Endothelial cell of umbilical vein (primary cell): ENCODE measurements around the gene NSMCE1. TPM values are rescaled to one million over a fixed set of nuclear protein-coding genes. Genes with fewer than 3 reads are reported as not detected.
"Not testable (repeated sequence)": the region's sequence is repeated elsewhere in the genome, so short reads cannot be mapped to it uniquely, and the experiment has no call there.

Experiments
- BruUV-seq: library from RNA; stranded (reverse); fragments of 400-500 nt; replicated peaks from 2 replicates; lab custom pipeline; 2021; lab: Mats Ljungman, UMichigan
- CTCF ChIA-PET: fragments of 300-600, 350-600 bp; sonication (Branson Sonifier 250); formaldehyde crosslinking; loops from one replicate; lab custom pipeline; 2021; ENCODE audit warnings: antibody characterized with exemption, inconsistent platforms; lab: Charles Lee
- POLR2A ChIA-PET: fragments of 300-600, 350-600 bp; sonication (Branson Sonifier 250); formaldehyde crosslinking; loops from one replicate; lab custom pipeline; 2021; ENCODE audit warnings: antibody characterized with exemption, inconsistent platforms; lab: Charles Lee
- DNase-seq: peaks from one replicate; pipeline ENCODE4 v3.0.0-alpha.2; 2011; ENCODE audit warnings: low read depth, low spot score
- FAIRE-seq: peaks from 2 replicates; lab custom pipeline; 2011; peaks lifted over from hg19 to GRCh38; lab: Jason Lieb, UNC
- H2AFZ ChIP-seq: 2 replicates; pipeline ENCODE4 v1.6.0; 2012; ENCODE audit warnings: low read depth, low read length, control low read depth, inconsistent platforms
- H3K27ac ChIP-seq: 2 replicates; pipeline ENCODE4 v1.5.1; 2011; ENCODE audit warnings: low read depth, mild to moderate bottlenecking, control low read depth, low read length, moderate library complexity; ENCODE audit not compliant: insufficient read depth
- H3K27me3 ChIP-seq, 2 experiments: 2 replicates each; pipeline versions ENCODE4 v1.6.0 to v1.6.1; 2011; ENCODE audit warnings: low read length in 2 of 2, mixed read lengths in 1 of 2; ENCODE audit not compliant: control insufficient read depth in 2 of 2, insufficient read depth in 2 of 2
- H3K36me3 ChIP-seq, 2 experiments: 2 replicates in 1 of 2; 3 replicates in 1 of 2; pipeline ENCODE4 v1.5.1; 2011; ENCODE audit warnings: low read length in 2 of 2, mild to moderate bottlenecking in 1 of 2, moderate library complexity in 1 of 2; ENCODE audit not compliant: control insufficient read depth in 2 of 2, insufficient read depth in 2 of 2; ENCODE audit errors: extremely low read depth in 1 of 2
- H3K4me1 ChIP-seq: 3 replicates; pipeline ENCODE4 v1.5.1; 2011; ENCODE audit warnings: mild to moderate bottlenecking, low read length; ENCODE audit not compliant: control insufficient read depth, insufficient read depth; ENCODE audit errors: extremely low read depth
- H3K4me2 ChIP-seq: 2 replicates; pipeline ENCODE4 v1.6.1; 2011; ENCODE audit warnings: low read length, control low read depth, mixed read lengths; ENCODE audit not compliant: insufficient read depth
- H3K4me3 ChIP-seq, 3 experiments: fragments of 200-600 bp in 1 of 3; sonication (generic), shearing (Covaris generic) in 1 of 3; replicated peaks in 1 of 3; 2 replicates each; pipeline ENCODE4 v1.5.1; 2011 to 2016; ENCODE audit warnings: control low read depth in 3 of 3, low read length in 3 of 3, mild to moderate bottlenecking in 2 of 3, inconsistent platforms in 1 of 3, low read depth in 1 of 3, moderate library complexity in 1 of 3; ENCODE audit not compliant: insufficient read depth in 1 of 3
- H3K79me2 ChIP-seq: 2 replicates; pipeline ENCODE4 v1.6.0; 2012; ENCODE audit warnings: low read length, inconsistent platforms; ENCODE audit not compliant: control insufficient read depth, insufficient read depth
- H3K9ac ChIP-seq: replicated peaks from 2 replicates; pipeline ENCODE3; 2011; ENCODE audit warnings: low read length, control low read depth; ENCODE audit not compliant: insufficient read depth; ENCODE audit errors: extremely low read depth
- H3K9me1 ChIP-seq: replicated peaks from 3 replicates; pipeline ENCODE4 v1.6.0; 2011; ENCODE audit warnings: mild to moderate bottlenecking, low read length; ENCODE audit not compliant: control insufficient read depth, insufficient read depth; ENCODE audit errors: extremely low read depth
- H3K9me3 ChIP-seq: replicated peaks from 2 replicates; pipeline ENCODE4 v1.5.1; 2012; ENCODE audit warnings: low read length, inconsistent platforms; ENCODE audit not compliant: control insufficient read depth, insufficient read depth
- H4K20me1 ChIP-seq: replicated peaks from 2 replicates; pipeline ENCODE3; 2011; ENCODE audit warnings: mild to moderate bottlenecking, low read length; ENCODE audit not compliant: control insufficient read depth, insufficient read depth; ENCODE audit errors: extremely low read depth
- EZH2 ChIP-seq: IDR thresholded peaks from 2 replicates; pipeline ENCODE4 v1.6.1; 2012; ENCODE audit warnings: borderline replicate concordance, low read depth, mild to moderate bottlenecking, moderate library complexity, low read length, inconsistent platforms; ENCODE audit not compliant: severe bottlenecking
- FOS ChIP-seq: IDR thresholded peaks from 2 replicates; pipeline ENCODE4 v1.6.1; 2011; ENCODE audit warnings: mild to moderate bottlenecking, low read length, moderate library complexity, borderline replicate concordance; ENCODE audit not compliant: insufficient read depth
- GATA2 ChIP-seq: IDR thresholded peaks from 2 replicates; pipeline ENCODE4 v1.7.0; 2011; ENCODE audit warnings: low read depth, mild to moderate bottlenecking, moderate library complexity, mixed read lengths, low read length; ENCODE audit not compliant: insufficient read length, insufficient read depth
- JUN ChIP-seq: IDR thresholded peaks from 2 replicates; pipeline ENCODE4 v1.6.1; 2011; ENCODE audit warnings: borderline replicate concordance, low read depth; ENCODE audit not compliant: insufficient read length, insufficient read depth
- MAX ChIP-seq: IDR thresholded peaks from 2 replicates; pipeline ENCODE4 v1.6.1; 2011; ENCODE audit not compliant: insufficient read depth, insufficient read length
- MYC ChIP-seq: IDR thresholded peaks from one replicate; pipeline ENCODE4 v1.6.1; 2011; ENCODE audit warnings: mild to moderate bottlenecking, low read depth, low read length
- POLR2A ChIP-seq: IDR thresholded peaks from 2 replicates; pipeline ENCODE4 v1.6.1; 2012; ENCODE audit warnings: low read depth, mild to moderate bottlenecking, control low read depth, low read length
- POLR2AphosphoS5 ChIP-seq: IDR thresholded peaks from 2 replicates; pipeline ENCODE4 v1.6.1; 2012; ENCODE audit warnings: low read depth, mild to moderate bottlenecking, control low read depth, low read length, moderate library complexity; ENCODE audit not compliant: insufficient read depth
- dilution Hi-C: fragments of 300-500 bp; cut with MboI; formaldehyde crosslinking; loops from one replicate; pipeline ENCODE4 v1.15.0; 2019; ENCODE audit warnings: low sequenced_read_pairs; ENCODE audit not compliant: extremely low pct_ligation_motif_present
- intact Hi-C: fragments of 100-400 bp; cut with micrococcal nuclease; formaldehyde crosslinking; loops from one replicate; pipeline ENCODE4 v1.10.0; 2022
- polyA plus RNA-seq, 4 experiments: library from polyadenylated mRNA; depleted of rRNA in 3 of 4; stranded (reverse) in 3 of 4; unstranded in 1 of 4; fragments of >200 nt; gene quantifications; 2 replicates each; pipeline versions ENCODE4 v1.2.1 to v1.2.3, GENCODE V29; 2011 to 2012; ENCODE audit warnings: missing spikeins in 1 of 4
- total RNA-seq: library from RNA; stranded (reverse); gene quantifications from 2 replicates; pipeline ENCODE4 v1.2.3, GENCODE V29; 2021
- TF ChIP-seq, protein P1 (sequence below), 2 donors: IDR thresholded peaks; 1 replicate in 1 of 2; 2 replicates in 1 of 2; pipeline ENCODE4 v1.5.1; 2011; ENCODE audit warnings: low read length in 2 of 2, mild to moderate bottlenecking in 2 of 2, moderate library complexity in 2 of 2, control low read depth in 1 of 2, inconsistent platforms in 1 of 2, low read depth in 1 of 2; ENCODE audit not compliant: insufficient read depth in 1 of 2; ENCODE audit errors: extremely low read depth in 1 of 2

NSMCE1 gene
- total and polyA plus RNA-seq, 2 donors (not counting 3 experiments of a cell fraction or from before 2014, with no cell fraction given) = 23.8 to 42.0 TPM

- not testable (repeated sequence) for BruUV-seq
Measured at GRCh38 chr16:27272697-27273096, 4.1 kb upstream of the NSMCE1 start.

DNA sequence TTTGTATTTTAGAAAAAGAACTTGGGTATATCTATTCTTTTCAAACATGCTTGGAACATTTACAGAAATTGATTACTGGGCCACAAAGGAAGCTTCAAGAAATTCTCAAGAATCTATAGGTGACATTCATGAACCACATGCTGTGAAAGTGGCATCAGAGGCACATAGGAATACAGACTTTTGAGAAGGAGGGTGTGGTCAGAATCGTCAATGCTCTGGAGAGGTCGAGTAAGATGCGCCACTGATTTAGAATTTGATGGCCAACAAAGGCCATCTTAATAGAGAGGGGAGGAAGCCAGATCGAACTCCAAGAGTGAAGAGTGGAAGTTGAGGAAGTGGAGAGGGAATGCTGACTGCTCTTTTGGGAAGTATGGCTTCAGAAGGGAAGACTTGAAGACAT is 3.5 kb upstream of the NSMCE1 start:
- Histone ChIP-seq H3K27me3 (no peaks in the 10 kb centered on the region), H2AFZ (no peak overlapping the region), H3K9ac (no peak overlapping the region), H3K4me2 (no peak overlapping the region), H4K20me1 (no peaks in the 10 kb centered on the region), H3K4me1 (peaks cover 9% of the 10 kb centered on the region), H3K9me3 (no peaks in the 10 kb centered on the region), H3K36me3 (no peaks in the 10 kb centered on the region), H3K4me3 (no peak overlapping the region), H3K79me2 (no peaks in the 10 kb centered on the region), H3K9me1 (no peaks in the 10 kb centered on the region), H3K27ac (no peak overlapping the region)
- ChIA-PET POLR2A (no interaction called here), CTCF (interaction anchor here (1.4 kb wide), 1 partner anchor 30 kb away, joined by 3 read pairs; no protein-coding TSS in a partner anchor)
- dilution Hi-C loops = no loop called here
- BruUV-seq = no TSS peak
- DNase-seq (no peak), FAIRE-seq (no peak)
- intact Hi-C loops = no loop called here
- TF ChIP-seq EZH2 (no peak), GATA2 (no peak), FOS (no peak), MAX (no peak), MYC (no peak), POLR2AphosphoS5 (no peak), JUN (no peak), POLR2A (no peak)
- TF ChIP-seq, protein P1, sequence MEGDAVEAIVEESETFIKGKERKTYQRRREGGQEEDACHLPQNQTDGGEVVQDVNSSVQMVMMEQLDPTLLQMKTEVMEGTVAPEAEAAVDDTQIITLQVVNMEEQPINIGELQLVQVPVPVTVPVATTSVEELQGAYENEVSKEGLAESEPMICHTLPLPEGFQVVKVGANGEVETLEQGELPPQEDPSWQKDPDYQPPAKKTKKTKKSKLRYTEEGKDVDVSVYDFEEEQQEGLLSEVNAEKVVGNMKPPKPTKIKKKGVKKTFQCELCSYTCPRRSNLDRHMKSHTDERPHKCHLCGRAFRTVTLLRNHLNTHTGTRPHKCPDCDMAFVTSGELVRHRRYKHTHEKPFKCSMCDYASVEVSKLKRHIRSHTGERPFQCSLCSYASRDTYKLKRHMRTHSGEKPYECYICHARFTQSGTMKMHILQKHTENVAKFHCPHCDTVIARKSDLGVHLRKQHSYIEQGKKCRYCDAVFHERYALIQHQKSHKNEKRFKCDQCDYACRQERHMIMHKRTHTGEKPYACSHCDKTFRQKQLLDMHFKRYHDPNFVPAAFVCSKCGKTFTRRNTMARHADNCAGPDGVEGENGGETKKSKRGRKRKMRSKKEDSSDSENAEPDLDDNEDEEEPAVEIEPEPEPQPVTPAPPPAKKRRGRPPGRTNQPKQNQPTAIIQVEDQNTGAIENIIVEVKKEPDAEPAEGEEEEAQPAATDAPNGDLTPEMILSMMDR (IDR thresholded peaks at IDR 0.05; ENCODE audit: extremely low read depth in 1 of 2, insufficient read depth in 1 of 2, low read depth in 1 of 2, low read length in 2 of 2) = no peak

More at GRCh38 chr16:27272697-27273096, 4.1 kb upstream of the NSMCE1 start:
- H3K9me1 ChIP-seq, H3K27me3 ChIP-seq, H3K27ac ChIP-seq, H4K20me1 ChIP-seq, DNase-seq, H3K79me2 ChIP-seq, POLR2A ChIA-PET, H3K4me1 ChIP-seq, H3K4me2 ChIP-seq, H3K9me3 ChIP-seq, dilution Hi-C loops, intact Hi-C loops, H3K36me3 ChIP-seq, FAIRE-seq, H3K9ac ChIP-seq, H3K4me3 ChIP-seq, H2AFZ ChIP-seq: not testable (repeated sequence)
- CTCF ChIA-PET = interaction anchor here (1.4 kb wide), 1 partner anchor 31 kb away, joined by 3 read pairs; no protein-coding TSS in a partner anchor
